ENCODE results near the gene KDM8.
"Not testable (repeated sequence)": the region's sequence is repeated elsewhere in the genome, so short reads cannot be mapped to it uniquely, and the experiment has no call there.

The KDM8 gene

DNA sequence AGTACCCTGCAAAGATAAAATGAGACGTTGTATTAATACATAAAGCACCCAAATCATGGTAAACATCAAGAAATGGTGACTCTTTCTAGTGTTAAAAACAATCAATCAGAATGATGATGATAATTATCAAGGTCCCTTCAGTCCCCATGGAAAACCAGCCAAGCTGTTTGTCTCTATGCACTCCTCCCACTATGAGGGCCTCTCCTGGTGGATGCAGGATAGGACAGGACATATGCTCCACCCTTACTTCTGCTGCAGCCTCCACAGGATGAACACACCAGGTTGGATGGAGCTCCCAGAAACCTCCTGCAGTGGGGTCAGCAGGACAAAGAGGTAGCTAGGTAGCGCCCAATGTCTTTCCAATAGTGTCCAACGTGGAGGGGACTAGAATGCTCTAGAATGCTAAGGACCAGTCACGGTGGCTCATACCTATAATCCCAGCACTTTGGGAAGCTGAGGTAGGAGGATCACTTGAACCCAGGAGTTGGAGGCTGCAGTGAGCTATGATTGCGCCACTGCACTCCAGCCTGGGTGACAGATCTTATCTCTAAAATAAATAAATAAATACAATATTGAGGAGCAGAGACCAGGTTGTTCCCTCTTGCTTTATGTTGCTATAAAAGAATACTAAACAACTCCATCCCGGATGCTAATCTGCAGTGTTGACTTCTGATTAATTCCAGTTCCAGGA, 9.9 kb upstream of the KDM8 start:
- Histone ChIP-seq H3K36me3 (ENCODE audit: control insufficient read depth, insufficient read depth, low read length) (no peaks in the 10 kb centered on the region), H3K9ac (ENCODE audit: low read length) (no peak overlapping the region), H3K27ac (ENCODE audit: low read depth, low read length) (no peak overlapping the region), H3K4me3 (ENCODE audit: low read depth, low read length) (no peak overlapping the region), H3K9me3 (ENCODE audit: control insufficient read depth, insufficient read depth, low read depth, low read length) (no peaks in the 10 kb centered on the region), H3K4me1 (ENCODE audit: control insufficient read depth, insufficient read depth, low read length) (peaks cover 16% of the 10 kb centered on the region), H3K27me3 (ENCODE audit: control insufficient read depth, insufficient read depth, low read length) (no peaks in the 10 kb centered on the region)

DNA sequence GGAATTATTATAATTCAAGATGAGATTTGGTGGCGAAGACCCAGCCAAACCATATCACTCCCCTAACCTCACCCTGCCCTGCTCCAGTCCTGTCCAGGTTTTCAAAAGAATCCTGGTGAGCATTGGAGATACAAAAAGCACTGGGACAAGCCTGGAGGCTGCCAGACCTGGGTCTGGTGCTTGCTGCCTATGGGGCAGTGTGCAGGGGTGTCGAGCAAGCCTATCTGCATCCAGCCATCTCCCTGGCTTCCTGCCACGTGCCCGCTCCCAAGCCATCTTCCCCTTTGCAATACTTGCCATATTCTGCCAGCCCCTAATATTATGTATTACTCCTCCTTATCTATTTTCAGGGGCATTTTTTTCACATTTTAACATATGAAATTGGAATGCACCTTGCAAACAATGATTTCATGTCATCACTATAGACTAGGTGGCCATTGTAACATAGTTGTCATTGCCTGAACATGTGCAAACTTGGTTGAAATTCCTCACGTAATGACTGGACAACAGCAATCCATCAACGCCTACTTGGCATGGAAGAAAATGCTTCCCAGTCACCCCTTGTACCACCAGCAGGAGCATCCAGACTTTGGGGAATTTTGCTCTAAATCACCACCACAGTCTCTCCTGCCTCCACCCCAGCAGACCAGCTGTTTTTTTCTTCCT, 8.1 kb upstream of the KDM8 start:
- Histone ChIP-seq H3K9ac (ENCODE audit: low read length) (no peak overlapping the region), H3K9me3 (ENCODE audit: control insufficient read depth, insufficient read depth, low read depth, low read length) (no peaks in the 10 kb centered on the region), H3K4me1 (ENCODE audit: control insufficient read depth, insufficient read depth, low read length) (peaks cover 15% of the 10 kb centered on the region), H3K27ac (ENCODE audit: low read depth, low read length) (no peak overlapping the region), H3K4me3 (ENCODE audit: low read depth, low read length) (no peak overlapping the region), H3K27me3 (ENCODE audit: control insufficient read depth, insufficient read depth, low read length) (no peaks in the 10 kb centered on the region), H3K36me3 (ENCODE audit: control insufficient read depth, insufficient read depth, low read length) (no peaks in the 10 kb centered on the region)

DNA sequence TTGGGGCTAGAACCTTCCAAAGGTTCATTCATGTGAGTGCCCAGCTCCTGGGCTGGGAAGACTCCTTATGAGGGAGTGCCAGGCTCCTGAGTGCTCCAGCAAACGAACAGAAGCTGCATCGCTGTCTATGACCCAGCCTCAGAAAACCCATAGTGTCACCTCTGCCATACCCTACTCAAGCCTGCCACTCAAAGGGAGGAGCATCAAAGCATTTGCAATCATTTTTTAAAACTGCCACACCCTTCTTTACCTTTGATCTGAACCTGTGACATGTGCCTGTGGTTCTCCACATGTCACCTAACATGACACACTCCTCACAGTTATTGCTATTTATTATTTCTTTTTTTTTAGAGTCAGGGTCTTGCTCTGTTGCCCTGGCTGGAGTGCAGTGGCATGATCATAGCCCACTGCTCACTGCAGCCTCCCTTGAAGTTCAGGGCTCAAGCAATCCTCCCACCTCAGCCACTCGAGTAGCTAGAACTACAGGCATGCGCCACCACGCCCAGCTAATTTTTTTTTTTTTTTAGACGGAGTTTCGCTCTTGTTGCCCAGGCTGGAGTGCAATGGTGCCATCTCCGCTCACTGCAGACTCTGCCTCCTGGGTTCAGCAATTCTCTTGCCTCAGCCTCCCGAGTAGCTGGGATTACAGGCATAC, 7.3 kb upstream of the KDM8 start:
- no peak overlapping the region for H3K4me3 ChIP-seq (ENCODE audit: low read depth, low read length)
- no peak overlapping the region for H3K27ac ChIP-seq (ENCODE audit: low read depth, low read length)
- no peaks in the 10 kb centered on the region for H3K27me3 ChIP-seq (ENCODE audit: control insufficient read depth, insufficient read depth, low read length)
- no peaks in the 10 kb centered on the region for H3K9me3 ChIP-seq (ENCODE audit: control insufficient read depth, insufficient read depth, low read depth, low read length)
- no peaks in the 10 kb centered on the region for H3K36me3 ChIP-seq (ENCODE audit: control insufficient read depth, insufficient read depth, low read length)
- H3K9ac ChIP-seq (ENCODE audit: low read length), result no peak overlapping the region
- peaks cover 15% of the 10 kb centered on the region for H3K4me1 ChIP-seq (ENCODE audit: control insufficient read depth, insufficient read depth, low read length)

DNA sequence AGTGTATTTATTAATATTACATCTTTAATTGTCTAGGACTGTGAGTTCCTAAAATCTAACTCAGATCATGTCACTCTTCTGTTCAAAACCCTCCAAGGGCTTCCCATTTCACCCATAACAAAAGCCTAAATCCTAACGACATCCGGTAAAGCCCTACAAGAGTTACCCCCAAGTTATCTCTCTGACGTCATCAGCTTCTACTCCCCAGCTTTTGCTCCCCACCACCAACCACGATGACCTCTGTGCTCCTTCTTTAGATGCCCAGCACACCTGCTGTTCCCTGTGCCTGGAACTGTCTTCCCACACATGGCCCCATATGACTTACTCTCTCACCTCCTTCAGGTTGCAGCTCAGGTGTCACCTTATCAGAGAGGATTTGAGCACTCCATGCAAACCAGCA, 6.3 kb upstream of the KDM8 start:
- no peak overlapping the region for H3K4me3 ChIP-seq (ENCODE audit: low read depth, low read length)
- no peaks in the 10 kb centered on the region for H3K9me3 ChIP-seq (ENCODE audit: control insufficient read depth, insufficient read depth, low read depth, low read length)
- peaks cover 15% of the 10 kb centered on the region for H3K4me1 ChIP-seq (ENCODE audit: control insufficient read depth, insufficient read depth, low read length)
- H3K27ac ChIP-seq (ENCODE audit: low read depth, low read length), result no peak overlapping the region
- no peak overlapping the region for H3K9ac ChIP-seq (ENCODE audit: low read length)
- H3K36me3 ChIP-seq (ENCODE audit: control insufficient read depth, insufficient read depth, low read length), result no peaks in the 10 kb centered on the region
- H3K27me3 ChIP-seq (ENCODE audit: control insufficient read depth, insufficient read depth, low read length), result no peaks in the 10 kb centered on the region

DNA sequence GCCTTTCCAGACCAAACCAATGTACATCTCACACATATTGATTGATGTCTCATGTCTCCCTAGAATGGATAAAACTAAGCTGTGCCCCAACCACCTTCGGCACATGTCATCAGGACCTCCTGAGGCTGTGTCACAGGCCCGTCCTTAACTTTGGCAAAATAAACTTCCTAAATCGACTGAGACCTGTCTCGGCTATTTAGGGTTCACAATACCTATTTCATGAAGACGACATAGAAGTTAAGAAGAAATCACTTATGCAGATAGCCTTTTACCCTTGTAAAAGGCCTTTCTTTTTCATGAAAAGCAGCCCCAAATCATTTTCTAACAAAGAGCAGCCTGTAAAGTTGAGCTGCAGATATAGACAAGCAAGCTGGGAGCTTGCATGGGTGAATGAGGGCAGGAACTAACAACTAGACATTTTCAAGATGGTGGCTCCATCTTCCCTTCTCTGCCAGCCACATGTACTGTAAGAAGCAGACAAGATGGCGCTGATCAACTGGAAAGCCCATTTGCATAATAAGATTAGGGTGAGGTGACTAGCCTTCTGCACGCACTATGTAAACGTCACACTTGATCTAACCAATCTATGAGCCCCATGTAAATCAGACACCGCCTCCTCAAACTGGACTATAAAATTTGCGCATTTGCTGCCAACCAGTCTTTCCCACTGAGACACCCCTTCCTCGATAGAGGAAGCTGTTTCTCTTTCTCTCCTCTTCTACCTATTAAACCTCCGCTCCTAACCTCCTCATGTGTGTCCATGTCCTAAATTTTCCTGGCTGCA, 4.7 kb upstream of the KDM8 start:
- Histone ChIP-seq H3K9ac (ENCODE audit: low read length) (no peak overlapping the region), H3K4me1 (ENCODE audit: control insufficient read depth, insufficient read depth, low read length) (peaks cover 19% of the 10 kb centered on the region), H3K36me3 (ENCODE audit: control insufficient read depth, insufficient read depth, low read length) (no peaks in the 10 kb centered on the region), H3K27me3 (ENCODE audit: control insufficient read depth, insufficient read depth, low read length) (no peaks in the 10 kb centered on the region), H3K9me3 (ENCODE audit: control insufficient read depth, insufficient read depth, low read depth, low read length) (no peaks in the 10 kb centered on the region), H3K4me3 (ENCODE audit: low read depth, low read length) (no peak overlapping the region), H3K27ac (ENCODE audit: low read depth, low read length) (no peak overlapping the region)

DNA sequence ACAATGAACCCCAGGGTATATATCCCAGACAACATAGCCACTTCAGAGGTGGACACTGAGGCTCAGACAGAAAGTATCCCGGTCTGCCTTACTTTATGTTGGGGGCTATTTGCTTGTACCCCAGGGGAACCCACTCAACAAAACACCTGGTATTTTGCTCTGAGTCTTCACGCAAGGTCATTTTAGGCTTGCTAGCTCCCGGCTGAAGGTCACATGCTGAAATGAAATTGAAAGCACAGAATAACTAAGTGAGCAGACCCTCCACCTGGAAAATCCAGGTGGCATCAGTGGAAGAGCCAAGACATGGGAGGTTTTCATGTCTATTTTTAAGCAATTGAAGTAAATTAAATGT, 4.1 kb upstream of the KDM8 start:
- Histone ChIP-seq H3K4me3 (ENCODE audit: low read depth, low read length) (no peak overlapping the region), H3K27ac (ENCODE audit: low read depth, low read length) (no peak overlapping the region), H3K9me3 (ENCODE audit: control insufficient read depth, insufficient read depth, low read depth, low read length) (no peaks in the 10 kb centered on the region), H3K27me3 (ENCODE audit: control insufficient read depth, insufficient read depth, low read length) (no peaks in the 10 kb centered on the region), H3K36me3 (ENCODE audit: control insufficient read depth, insufficient read depth, low read length) (no peaks in the 10 kb centered on the region), H3K4me1 (ENCODE audit: control insufficient read depth, insufficient read depth, low read length) (peaks cover 19% of the 10 kb centered on the region), H3K9ac (ENCODE audit: low read length) (no peak overlapping the region)

DNA sequence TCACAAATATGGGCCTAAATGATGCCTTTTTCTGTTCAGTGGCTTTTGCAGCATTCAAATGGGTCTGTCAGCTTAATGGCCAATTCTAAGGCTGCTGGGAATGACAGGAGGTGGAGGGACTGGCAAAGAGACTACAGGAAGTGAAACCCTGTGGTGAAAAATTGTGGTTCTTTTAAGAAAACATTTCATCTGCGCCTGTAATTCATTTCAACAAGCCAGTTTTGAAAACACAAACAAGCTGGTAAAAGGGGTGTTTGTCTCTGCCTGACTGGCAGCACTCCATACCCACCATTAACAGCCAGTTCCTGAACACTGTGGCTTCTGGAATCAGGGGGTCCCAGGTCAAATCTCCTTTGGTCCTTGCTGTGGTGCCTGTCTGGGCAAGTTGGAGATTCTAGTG, 3.6 kb upstream of the KDM8 start:
- no peak overlapping the region for H3K27ac ChIP-seq (ENCODE audit: low read depth, low read length)

DNA sequence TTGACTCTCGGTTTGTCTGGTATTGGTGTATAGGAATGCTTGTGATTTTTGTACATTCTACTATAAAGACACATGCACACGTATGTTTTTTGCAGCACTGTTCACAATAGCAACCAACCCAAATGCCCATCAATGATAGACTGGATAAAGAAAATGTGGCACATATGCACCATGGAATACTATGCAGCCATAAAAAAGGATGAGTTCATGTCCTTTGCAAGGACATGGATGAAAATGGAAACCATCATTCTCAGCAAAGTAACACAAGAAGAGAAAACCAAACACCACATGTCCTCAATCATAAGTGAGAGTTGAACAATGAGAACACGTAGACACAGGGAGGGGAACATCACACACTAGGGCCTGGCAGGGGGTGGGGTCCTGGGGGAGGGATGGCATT, 2.4 kb upstream of the KDM8 start:
- H3K9ac ChIP-seq (ENCODE audit: low read length), result not testable (repeated sequence)

More for the DNA sequence above, 3.6 kb upstream of the KDM8 start:
- Histone ChIP-seq H3K4me3 (ENCODE audit: low read depth, low read length) (no peak overlapping the region), H3K27me3 (ENCODE audit: control insufficient read depth, insufficient read depth, low read length) (no peaks in the 10 kb centered on the region), H3K9ac (ENCODE audit: low read length) (no peak overlapping the region), H3K4me1 (ENCODE audit: control insufficient read depth, insufficient read depth, low read length) (peaks cover 23% of the 10 kb centered on the region), H3K9me3 (ENCODE audit: control insufficient read depth, insufficient read depth, low read depth, low read length) (no peaks in the 10 kb centered on the region), H3K36me3 (ENCODE audit: control insufficient read depth, insufficient read depth, low read length) (no peaks in the 10 kb centered on the region)

DNA sequence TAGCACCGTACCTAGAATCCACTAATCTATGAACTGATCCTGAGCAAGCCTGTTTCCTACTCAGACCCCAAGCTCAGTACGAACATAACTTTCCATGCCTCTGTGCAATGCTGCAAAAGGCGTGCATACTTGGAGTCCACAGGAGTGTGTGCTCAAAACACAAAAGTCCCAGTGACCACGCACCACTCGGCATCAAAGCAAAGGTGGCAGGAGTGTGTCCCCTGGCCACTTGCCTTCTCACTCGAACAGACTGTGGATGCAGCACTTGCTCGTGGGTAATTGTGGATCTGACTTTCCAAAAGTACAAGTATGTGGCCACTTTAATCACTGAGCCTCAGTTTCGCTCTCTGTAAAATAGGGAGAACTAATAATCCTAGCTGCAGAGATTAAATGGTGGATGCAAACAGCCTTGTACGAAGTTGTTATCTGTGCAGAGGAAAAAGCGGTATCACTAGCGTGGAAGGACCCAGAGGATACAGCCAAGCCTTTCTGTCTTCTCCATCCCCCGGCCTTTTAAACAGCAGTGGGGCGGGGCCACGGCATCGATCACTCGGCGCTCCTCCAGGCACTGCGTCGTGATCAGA, 311 bp upstream of the KDM8 start:
- Histone ChIP-seq H3K36me3 (ENCODE audit: control insufficient read depth, insufficient read depth, low read length) (no peaks in the 10 kb centered on the region), H3K9ac (ENCODE audit: low read length) (peak overlapping the region; percentile 90), H3K9me3 (ENCODE audit: control insufficient read depth, insufficient read depth, low read depth, low read length) (no peaks in the 10 kb centered on the region), H3K27me3 (ENCODE audit: control insufficient read depth, insufficient read depth, low read length) (no peaks in the 10 kb centered on the region), H3K27ac (ENCODE audit: low read depth, low read length) (peak overlapping the region; percentile 73; the same call in 1 of the 2 replicates), H3K4me1 (ENCODE audit: control insufficient read depth, insufficient read depth, low read length) (peaks cover 19% of the 10 kb centered on the region), H3K4me3 (ENCODE audit: low read depth, low read length) (peak overlapping the region; percentile 80)

More for the DNA sequence above, 2.4 kb upstream of the KDM8 start:
- H3K36me3 ChIP-seq (ENCODE audit: control insufficient read depth, insufficient read depth, low read length); H3K27ac ChIP-seq (ENCODE audit: low read depth, low read length); H3K4me3 ChIP-seq (ENCODE audit: low read depth, low read length); H3K27me3 ChIP-seq (ENCODE audit: control insufficient read depth, insufficient read depth, low read length); H3K9me3 ChIP-seq (ENCODE audit: control insufficient read depth, insufficient read depth, low read depth, low read length): not testable (repeated sequence)
- H3K4me1 ChIP-seq (ENCODE audit: control insufficient read depth, insufficient read depth, low read length), result peaks cover 24% of the 10 kb centered on the region

DNA sequence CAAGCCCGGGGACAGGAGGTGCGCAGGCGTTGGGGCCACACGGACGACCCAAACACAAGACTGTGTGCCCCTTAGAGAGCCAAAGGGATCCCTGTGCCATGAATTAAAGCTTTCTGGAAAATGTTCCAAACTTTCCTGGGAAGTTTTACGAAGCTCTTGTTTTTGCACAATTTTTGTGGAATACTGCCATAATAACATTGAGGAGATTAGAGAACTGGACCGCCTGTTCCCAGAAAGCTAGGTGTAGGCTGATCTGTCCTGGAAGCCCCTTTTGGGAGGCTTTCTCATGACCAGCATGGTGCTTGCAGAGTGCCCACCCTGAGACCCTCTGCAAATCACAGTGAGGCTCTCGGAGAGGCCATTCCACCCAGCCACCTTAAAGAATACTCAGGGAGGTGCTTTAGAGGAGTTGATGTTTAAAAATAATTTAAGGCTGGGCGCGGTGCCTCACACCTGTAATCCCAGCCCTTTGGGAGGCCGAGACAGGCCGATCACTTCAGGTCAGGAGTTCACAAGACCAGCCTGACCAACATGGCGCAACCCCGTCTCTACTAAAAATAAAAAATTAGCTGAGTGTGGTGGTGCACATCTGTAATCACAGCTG, 1.1 kb downstream of the KDM8 start:
- peak overlapping the region; percentile 79 for H3K27ac ChIP-seq (ENCODE audit: low read depth, low read length)
- H3K4me1 ChIP-seq (ENCODE audit: control insufficient read depth, insufficient read depth, low read length), result peaks cover 9% of the 10 kb centered on the region; the same call in 1 of the 2 replicates
- no peaks in the 10 kb centered on the region for H3K9me3 ChIP-seq (ENCODE audit: control insufficient read depth, insufficient read depth, low read depth, low read length)

More for the DNA sequence above, 1.1 kb downstream of the KDM8 start:
- Histone ChIP-seq H3K9ac (ENCODE audit: low read length) (peak overlapping the region; percentile 90), H3K36me3 (ENCODE audit: control insufficient read depth, insufficient read depth, low read length) (no peaks in the 10 kb centered on the region), H3K27me3 (ENCODE audit: control insufficient read depth, insufficient read depth, low read length) (no peaks in the 10 kb centered on the region), H3K4me3 (ENCODE audit: low read depth, low read length) (peak overlapping the region; percentile 80)

Data from HUES6 (cell line).